Stimulated activated CD4-positive, alpha-beta T cell treated with anti-CD3 and anti-CD28 coated beads, Interleukin-4, amount 100 ng/mL, for 24 hours (primary cell): ENCODE measurements around the gene C2orf15.
"Not testable (repeated sequence)": the region's sequence is repeated elsewhere in the genome, so short reads cannot be mapped to it uniquely, and the experiment has no call there.

Experiments used
- DNase-seq: peaks from one replicate; pipeline ENCODE4 v3.0.0-alpha.2; 2020

Gene C2orf15

GRCh38 chr2:99141110-99142108, at the start of gene C2orf15:
TSS of gene C2orf15 (plus strand) at chr2:99141707. CDS start at chr2:99150559, 8,852 bp downstream.
- peak; percentile 97 for DNase-seq

DNA sequence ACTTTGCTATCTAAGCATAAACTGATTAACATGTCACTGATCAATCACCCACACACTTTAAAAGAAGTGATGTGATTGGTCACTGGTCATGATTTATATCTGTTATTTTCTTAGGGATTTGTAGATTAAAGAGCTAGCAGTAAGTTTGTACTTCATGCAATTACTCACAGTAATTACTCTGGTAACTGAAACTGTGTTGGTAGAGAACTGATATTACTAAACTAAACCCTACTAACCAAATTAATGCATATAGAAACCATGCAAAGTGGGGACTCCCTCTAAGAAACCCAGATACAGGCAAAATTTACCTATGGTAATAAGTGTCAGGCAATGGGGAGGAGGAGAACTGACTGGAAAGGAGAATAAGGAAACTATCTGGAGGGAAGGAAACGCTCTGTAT, 44.8 kb upstream of the C2orf15 start:
- DNase-seq = no peak

DNA sequence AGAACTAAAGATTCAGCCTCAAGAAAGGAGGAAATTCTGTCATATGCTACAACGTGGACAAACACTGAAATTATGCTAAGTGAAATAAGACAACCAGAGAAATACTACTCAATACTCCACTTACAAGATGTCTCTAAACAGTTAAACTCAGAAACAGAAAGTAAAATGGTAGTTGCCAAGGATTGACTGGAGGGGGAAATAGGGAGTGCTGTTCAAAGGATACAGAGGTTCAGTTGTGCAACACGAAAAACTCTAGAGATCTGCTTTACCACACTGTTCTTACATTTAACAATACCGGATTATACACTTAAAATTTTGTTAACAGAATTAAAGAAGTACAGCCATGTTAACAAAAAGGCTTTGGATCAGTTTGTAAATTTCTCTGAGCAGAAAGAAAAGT, 39.8 kb upstream of the C2orf15 start:
- no peak for DNase-seq

- DNase-seq = no peak
Observed at GRCh38 chr2:99104006-99104405, 37.5 kb upstream of the C2orf15 start.

- DNase-seq = no peak
Observed at GRCh38 chr2:99106913-99107312, 34.6 kb upstream of the C2orf15 start.

DNA sequence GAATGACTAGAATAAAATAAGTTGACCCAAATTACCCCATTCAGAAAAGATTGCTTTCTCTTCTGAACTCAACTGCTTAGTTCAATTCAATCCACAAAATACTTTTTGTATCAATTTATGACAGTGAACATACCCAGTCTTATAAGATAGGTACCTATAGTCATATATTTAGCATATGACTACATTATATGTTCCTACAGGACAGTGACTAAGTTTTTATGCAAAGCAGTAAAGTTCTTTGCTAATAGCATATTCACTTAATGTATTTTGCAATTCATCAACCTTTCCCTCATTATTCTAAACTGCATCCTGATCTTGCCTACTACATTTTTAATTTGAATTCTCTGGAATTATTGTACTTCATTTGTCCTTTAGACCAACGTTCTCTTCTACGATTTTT, 30.3 kb upstream of the C2orf15 start:
- no peak for DNase-seq

GRCh38 chr2:99111945-99112344, 29.6 kb upstream of the C2orf15 start:
- DNase-seq = no peak

- no peak for DNase-seq
Observed at GRCh38 chr2:99112617-99113016, 28.9 kb upstream of the C2orf15 start.

DNA sequence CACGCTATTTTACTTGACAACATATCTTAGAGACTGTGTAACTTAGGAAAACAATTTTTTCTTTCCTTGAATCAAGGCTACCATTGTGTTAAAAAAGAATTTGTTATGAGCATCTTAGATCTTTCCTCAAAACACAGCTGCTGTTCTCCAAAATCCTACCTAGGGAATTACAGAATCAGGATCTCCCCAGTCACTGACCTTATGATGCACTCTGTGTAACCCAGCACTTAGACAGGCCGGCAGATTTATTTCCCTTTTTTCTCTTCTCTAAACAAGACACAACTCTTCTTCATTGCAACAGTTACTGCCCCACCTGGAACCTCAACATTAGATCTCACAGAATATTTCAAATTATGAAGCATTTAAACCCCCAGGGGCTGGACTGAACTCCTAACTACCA, 13.5 kb upstream of the C2orf15 start:
- DNase-seq = no peak

- not testable (repeated sequence) for DNase-seq
Observed at GRCh38 chr2:99135044-99135556, 6.4 kb upstream of the C2orf15 start.

GRCh38 chr2:99139003-99139402, 2.5 kb upstream of the C2orf15 start:
- no peak for DNase-seq

DNA sequence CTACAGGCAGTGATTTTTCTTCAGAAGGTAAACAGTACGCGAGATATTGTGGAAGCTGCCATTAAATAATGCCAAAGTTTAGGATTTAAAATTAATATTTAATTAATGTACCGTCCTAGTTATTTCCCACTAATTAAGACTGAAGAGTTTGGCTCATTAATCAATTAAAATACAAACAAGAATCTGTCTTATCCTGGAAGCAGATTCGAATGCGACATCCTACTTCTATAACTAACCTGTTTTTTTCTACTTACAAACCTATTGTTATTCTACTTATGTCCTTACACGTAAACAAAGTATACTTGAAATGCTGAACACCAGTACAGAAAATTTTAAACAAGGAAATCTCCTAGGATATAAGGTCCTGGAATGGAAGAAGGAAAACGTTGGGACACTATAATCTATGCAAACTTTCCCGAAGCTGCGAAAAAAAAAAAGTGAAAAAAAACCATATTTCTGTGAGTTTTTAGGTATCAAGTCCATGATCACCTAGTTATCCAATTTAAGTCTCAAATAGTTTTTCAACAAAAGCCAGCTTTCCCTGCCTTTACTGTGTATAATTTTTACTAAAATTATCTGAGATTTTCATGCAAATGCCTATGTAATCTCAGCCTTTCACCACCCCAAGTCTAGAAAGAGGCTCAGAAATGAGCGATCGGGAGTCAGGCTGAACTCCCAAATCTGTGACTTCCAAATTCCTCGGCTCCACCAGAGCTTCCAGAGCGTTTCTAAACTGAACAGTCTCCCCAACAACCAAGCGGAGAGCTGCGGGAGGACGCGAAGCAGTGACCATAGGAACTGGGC, 1.2 kb upstream of the C2orf15 start:
- DNase-seq = no peak

- DNase-seq = no peak
Observed at GRCh38 chr2:99140860-99141109, 722 bp upstream of the C2orf15 start.

GRCh38 chr2:99150706-99151105, 9.2 kb downstream of the C2orf15 start:
- DNase-seq = no peak

DNA sequence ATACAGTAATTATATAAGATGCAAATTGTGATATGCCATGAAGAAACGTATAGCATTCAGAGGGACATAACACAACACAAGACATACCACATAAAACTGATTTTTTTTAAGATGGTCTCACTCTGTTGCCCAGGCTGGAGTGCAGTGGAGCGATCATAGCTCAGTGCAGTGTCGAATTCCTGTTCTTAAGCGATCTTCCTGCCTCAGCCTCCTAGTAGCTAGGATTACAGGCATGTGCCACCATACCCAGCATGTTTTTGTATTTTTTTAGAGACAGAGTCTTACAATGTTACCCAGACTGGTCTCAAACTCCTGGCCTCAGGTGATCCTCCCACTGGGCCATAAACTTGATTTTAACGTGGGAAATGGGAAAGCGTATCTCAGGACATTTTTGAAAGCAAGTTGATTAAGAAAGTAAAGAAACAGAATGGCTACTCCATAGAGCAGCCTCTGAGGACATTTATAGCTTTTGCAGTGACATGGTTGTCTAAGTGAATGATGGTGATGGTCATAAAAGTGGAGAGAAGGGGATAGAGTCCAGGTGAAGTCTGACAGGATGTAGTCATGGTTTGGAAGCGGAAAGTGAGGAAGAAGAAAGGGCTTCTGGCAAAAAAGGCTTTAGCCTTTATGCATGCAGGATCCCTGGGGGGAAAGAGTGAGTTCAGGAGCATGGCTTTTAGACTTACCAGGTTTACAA, 10.8 kb downstream of the C2orf15 start:
- DNase-seq = no peak

- DNase-seq = no peak
Observed at GRCh38 chr2:99153921-99154604, 12.6 kb downstream of the C2orf15 start.

DNA sequence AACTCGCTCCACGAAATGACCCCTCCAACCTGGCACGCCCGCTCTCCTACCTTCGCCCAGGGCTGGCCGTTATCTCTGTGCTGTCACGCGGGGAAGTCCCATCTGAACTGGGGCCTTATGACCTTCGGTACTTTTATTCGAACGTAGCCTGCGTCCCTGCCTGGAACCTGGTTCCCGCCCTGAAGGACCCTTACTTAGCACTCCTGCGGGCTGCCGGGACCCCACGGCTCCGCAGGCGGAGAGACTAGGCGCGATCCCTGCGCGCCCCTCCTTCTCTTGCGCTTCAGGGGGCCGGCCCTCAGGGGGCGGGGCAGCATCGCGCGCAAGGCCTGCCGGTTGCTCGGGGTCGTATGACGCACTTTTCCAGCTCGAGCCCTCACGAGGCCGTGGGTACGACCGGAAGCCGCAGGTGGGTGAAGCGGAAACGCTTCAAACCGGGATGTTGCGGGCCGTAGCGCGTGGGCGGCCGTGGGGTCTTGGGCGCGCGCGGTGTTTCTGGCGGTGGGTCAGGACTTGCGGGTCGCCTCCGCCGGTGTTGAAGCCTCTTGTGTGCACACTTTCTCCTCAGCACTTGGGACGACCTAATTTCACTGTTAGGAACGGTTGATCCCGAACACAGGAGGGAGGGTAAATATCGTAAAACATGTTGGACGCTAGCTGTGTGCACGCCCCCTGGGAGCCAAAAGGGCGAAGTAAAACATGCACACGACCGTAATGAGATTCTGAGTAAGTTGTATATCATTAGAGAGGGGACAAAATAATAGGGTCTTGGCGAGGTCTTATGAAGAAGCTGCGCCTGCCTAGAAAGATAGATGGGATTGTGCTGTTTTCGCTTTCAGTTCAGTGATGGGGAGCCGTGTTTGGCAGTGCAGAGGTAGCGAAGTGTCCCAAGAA, 13.4 kb downstream of the C2orf15 start, which contains the start of the genes LIPT1 and TSGA10:
Gene LIPT1 (plus strand): TSS at position 325 of the 894 bp plus-strand sequence. CDS start 6,991 bp downstream, outside the sequence.
Gene TSGA10 (minus strand): TSS at position 300 of the 894 bp plus-strand sequence. CDS start 45,503 bp downstream, outside the sequence.
- DNase-seq = peak; percentile 94

- DNase-seq = no peak
Observed at GRCh38 chr2:99156891-99157290, 15.4 kb downstream of the C2orf15 start.

DNA sequence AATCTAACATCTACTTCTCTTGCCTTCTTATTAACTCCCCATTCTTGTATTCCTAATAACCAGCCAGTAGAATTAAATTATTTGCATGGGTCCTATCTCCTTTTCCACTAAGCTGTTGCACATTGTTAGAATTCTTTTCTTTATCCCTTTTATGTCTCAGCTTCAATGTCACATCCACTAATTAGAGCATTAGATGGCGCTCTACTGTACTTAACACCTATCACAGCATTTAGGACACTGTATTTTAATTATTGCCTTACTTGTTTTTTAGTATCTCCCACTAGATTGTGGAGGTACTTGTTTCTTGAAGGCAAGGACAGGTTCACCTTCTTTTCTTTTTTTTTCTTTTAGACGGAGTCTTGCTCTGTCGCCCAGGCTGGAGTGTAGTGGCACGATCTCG, 17.1 kb downstream of the C2orf15 start:
- DNase-seq = no peak

GRCh38 chr2:99159594-99159993, 18.1 kb downstream of the C2orf15 start:
- no peak for DNase-seq

- no peak for DNase-seq
Observed at GRCh38 chr2:99166218-99166617, 24.7 kb downstream of the C2orf15 start.
